ENCODE results near the gene CENPO. TPM values are rescaled to one million over a fixed set of nuclear protein-coding genes. Genes with fewer than 3 reads are reported as not detected.

The CENPO gene
- total RNA-seq, 1 experiment from 2014 or later = 54.8 TPM

DNA sequence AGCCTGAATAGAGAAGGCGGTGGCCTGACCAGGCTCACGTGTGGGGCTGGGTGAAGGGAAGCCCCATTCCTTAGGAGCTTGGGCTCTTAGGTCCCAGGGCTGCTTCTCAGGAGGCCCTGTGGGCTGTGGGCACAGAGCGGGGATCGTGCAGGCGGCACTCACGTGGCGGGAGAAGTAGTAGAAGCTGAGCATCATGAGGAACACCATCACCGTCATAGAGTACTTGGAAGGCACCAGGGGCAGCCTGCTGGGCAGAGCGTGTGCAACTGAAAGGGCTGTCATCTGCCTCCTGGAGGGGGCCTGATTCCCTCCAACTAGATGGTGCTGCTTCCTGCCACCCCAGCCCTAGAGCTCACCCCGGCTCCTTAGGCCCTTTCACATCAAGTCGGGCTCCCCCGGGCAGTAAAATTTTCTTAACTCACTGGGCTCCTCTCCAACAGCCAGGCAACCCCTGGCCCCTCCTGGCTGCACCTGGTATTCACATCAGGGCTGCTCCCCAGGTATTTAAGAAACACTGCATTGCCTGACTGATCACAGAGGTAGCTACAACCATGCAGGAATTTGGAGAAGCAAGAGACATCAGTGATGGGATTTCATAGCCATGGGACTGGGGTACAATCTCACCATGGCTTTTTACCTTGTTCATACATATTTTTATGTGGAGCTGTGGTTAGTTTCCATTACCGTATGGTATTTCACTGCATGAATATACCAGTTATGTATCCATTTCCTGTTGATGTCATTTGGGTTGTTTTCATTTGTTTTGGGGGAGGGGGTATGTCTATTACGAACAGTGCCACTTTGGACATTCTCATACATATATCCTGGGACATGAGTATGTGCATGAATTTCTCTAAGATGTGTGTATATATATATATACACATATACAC lies 32.9 kb downstream of the CENPO start:
- no peaks in the 10 kb centered on the region for H3K4me1 ChIP-seq
- POLR2A ChIA-PET = interaction anchor here (1.2 kb wide), 1 partner anchor 33 kb away, joined by 3 read pairs; the partner anchor contains the start of genes CENPO and PTRHD1
- DNase-seq = peak in 1 of 2 experiments; percentile 29
- no peak overlapping the region for H3K4me3 ChIP-seq (ENCODE audit: low read depth, low read length)
- no peaks in the 10 kb centered on the region for H3K9me3 ChIP-seq
- Mint-ChIP-seq H3K27me3 (ENCODE audit: insufficient read depth, unreplicated experiment) (no peaks in the 10 kb centered on the region), H3K9me3 (ENCODE audit: unreplicated experiment) (no peaks in the 10 kb centered on the region), H3K36me3 (ENCODE audit: insufficient read depth, unreplicated experiment) (peaks cover 73% of the 10 kb centered on the region), H3K4me1 (ENCODE audit: low read depth, unreplicated experiment) (peaks cover 8% of the 10 kb centered on the region), H3K27ac (ENCODE audit: unreplicated experiment) (peak overlapping the region; percentile 65), H3K4me3 (ENCODE audit: unreplicated experiment) (no peak overlapping the region)
- CTCF ChIA-PET = interaction anchor here (0.6 to 2.9 kb wide), 5 partner anchors 34 to 766 kb away, joined by 3 to 30 read pairs (median 7); partner anchors contain the start of genes CENPO and PTRHD1
- no peaks in the 10 kb centered on the region for H3K27me3 ChIP-seq (replicated peaks; ENCODE audit: control insufficient read depth, insufficient read depth, low read length)
- no TSS peak for BruUV-seq (replicated peaks)
- H3K36me3 ChIP-seq (ENCODE audit: control insufficient read depth, insufficient read depth, low read length) = no peaks in the 10 kb centered on the region; the same call in 1 of the 2 replicates
- TF ChIP-seq, protein P1, sequence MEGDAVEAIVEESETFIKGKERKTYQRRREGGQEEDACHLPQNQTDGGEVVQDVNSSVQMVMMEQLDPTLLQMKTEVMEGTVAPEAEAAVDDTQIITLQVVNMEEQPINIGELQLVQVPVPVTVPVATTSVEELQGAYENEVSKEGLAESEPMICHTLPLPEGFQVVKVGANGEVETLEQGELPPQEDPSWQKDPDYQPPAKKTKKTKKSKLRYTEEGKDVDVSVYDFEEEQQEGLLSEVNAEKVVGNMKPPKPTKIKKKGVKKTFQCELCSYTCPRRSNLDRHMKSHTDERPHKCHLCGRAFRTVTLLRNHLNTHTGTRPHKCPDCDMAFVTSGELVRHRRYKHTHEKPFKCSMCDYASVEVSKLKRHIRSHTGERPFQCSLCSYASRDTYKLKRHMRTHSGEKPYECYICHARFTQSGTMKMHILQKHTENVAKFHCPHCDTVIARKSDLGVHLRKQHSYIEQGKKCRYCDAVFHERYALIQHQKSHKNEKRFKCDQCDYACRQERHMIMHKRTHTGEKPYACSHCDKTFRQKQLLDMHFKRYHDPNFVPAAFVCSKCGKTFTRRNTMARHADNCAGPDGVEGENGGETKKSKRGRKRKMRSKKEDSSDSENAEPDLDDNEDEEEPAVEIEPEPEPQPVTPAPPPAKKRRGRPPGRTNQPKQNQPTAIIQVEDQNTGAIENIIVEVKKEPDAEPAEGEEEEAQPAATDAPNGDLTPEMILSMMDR (IDR thresholded peaks at IDR 0.05; ENCODE audit: insufficient read depth in 1 of 2, low read depth in 1 of 2, low read length in 1 of 2, severe bottlenecking in 1 of 2, unreplicated experiment in 1 of 2) = no peak
- intact Hi-C loops (cut with micrococcal nuclease; ENCODE audit: unreplicated experiment) = loop anchor here (5.0 kb wide), 2 partner anchors 214 to 301 kb away; no protein-coding TSS in a partner anchor

DNA sequence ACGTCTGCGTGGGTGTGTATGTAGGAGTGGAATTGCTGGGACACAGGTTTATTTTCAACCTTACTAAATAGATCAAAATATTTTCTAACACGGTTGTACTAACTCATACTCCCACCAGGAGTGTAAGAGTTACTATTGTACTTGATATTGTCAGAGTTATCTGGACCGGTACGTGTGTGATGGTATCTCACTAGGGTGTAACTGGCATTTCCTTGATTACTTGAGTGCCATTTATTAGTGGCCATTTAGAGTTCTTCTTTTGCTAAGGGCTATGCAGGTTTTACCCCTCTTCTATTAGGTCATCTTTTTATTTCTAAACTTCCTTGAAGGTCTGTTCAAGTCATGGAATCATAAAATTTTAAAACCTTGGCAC lies 33.5 kb downstream of the CENPO start:
- BruUV-seq (replicated peaks) = no TSS peak
- intact Hi-C loops (cut with micrococcal nuclease; ENCODE audit: unreplicated experiment) = loop anchor here (1.0 to 5.0 kb wide), 5 partner anchors 33 to 416 kb away; partner anchors contain the start of genes CENPO and PTRHD1
- Histone ChIP-seq H3K4me1 (no peaks in the 10 kb centered on the region), H3K9me3 (no peaks in the 10 kb centered on the region), H3K4me3 (ENCODE audit: low read depth, low read length) (no peak overlapping the region), H3K27me3 (replicated peaks; ENCODE audit: control insufficient read depth, insufficient read depth, low read length) (no peaks in the 10 kb centered on the region), H3K36me3 (ENCODE audit: control insufficient read depth, insufficient read depth, low read length) (no peaks in the 10 kb centered on the region; the same call in 1 of the 2 replicates)
- Mint-ChIP-seq H3K9me3 (ENCODE audit: unreplicated experiment) (no peaks in the 10 kb centered on the region), H3K36me3 (ENCODE audit: insufficient read depth, unreplicated experiment) (peaks cover 67% of the 10 kb centered on the region), H3K27ac (ENCODE audit: unreplicated experiment) (no peak overlapping the region), H3K4me3 (ENCODE audit: unreplicated experiment) (no peak overlapping the region), H3K27me3 (ENCODE audit: insufficient read depth, unreplicated experiment) (no peaks in the 10 kb centered on the region), H3K4me1 (ENCODE audit: low read depth, unreplicated experiment) (peaks cover 8% of the 10 kb centered on the region)
- CTCF ChIA-PET = interaction anchor here (1.5 to 2.9 kb wide), 2 partner anchors 35 to 416 kb away, joined by 7 to 30 read pairs; partner anchors contain the start of genes CENPO and PTRHD1
- POLR2A ChIA-PET = interaction anchor here (1.2 kb wide), 1 partner anchor 34 kb away, joined by 3 read pairs; the partner anchor contains the start of genes CENPO and PTRHD1
- DNase-seq = no peak
- TF ChIP-seq, protein P1 (IDR thresholded peaks at IDR 0.05; ENCODE audit: insufficient read depth in 1 of 2, low read depth in 1 of 2, low read length in 1 of 2, severe bottlenecking in 1 of 2, unreplicated experiment in 1 of 2) = no peak

All from Caco-2 (cell line).